NCI-H1048 (cell line): ENCODE measurements around the gene NAXE.
"Not testable (repeated sequence)": the region's sequence is repeated elsewhere in the genome, so short reads cannot be mapped to it uniquely, and the experiment has no call there.

ENCODE experiments used
- DNase-seq: peaks from one replicate; lab custom pipeline; 2025; lab: John Stamatoyannopoulos, UW

The NAXE gene

GRCh38 chr1:156571261-156571852 is 20.2 kb upstream of the NAXE start:
- peak; percentile 48 for DNase-seq

- peak; percentile 83 for DNase-seq
Observed at GRCh38 chr1:156571919-156572662, 19.5 kb upstream of the NAXE start, which contains the start of gene IQGAP3. IQGAP3 (minus strand) TSS chr1:156572565; CDS start chr1:156572529, 36 bp downstream.

- DNase-seq, result no peak
Observed at GRCh38 chr1:156572663-156573018, 18.9 kb upstream of the NAXE start.

- DNase-seq, result no peak
Observed at GRCh38 chr1:156574039-156574633, 17.4 kb upstream of the NAXE start.

GRCh38 chr1:156577550-156577949 is 14.0 kb upstream of the NAXE start:
- DNase-seq, result no peak

GRCh38 chr1:156578055-156578454 is 13.5 kb upstream of the NAXE start:
- no peak for DNase-seq

GRCh38 chr1:156579472-156579871 is 12.1 kb upstream of the NAXE start, which contains the start of gene TTC24:
TTC24 (plus strand) TSS chr1:156579723; CDS start chr1:156581365, 1,642 bp downstream.
- DNase-seq, result no peak

- DNase-seq, result no peak
Observed at GRCh38 chr1:156581661-156582387, 9.8 kb upstream of the NAXE start.

- DNase-seq, result no peak
Observed at GRCh38 chr1:156582388-156583017, 9.1 kb upstream of the NAXE start.

- DNase-seq, result peak; percentile 50
Observed at GRCh38 chr1:156583821-156584622, 7.6 kb upstream of the NAXE start.

GRCh38 chr1:156584813-156585212 is 6.8 kb upstream of the NAXE start:
- no peak for DNase-seq

GRCh38 chr1:156586323-156586722 is 5.3 kb upstream of the NAXE start:
- no peak for DNase-seq

GRCh38 chr1:156586892-156587477 is 4.6 kb upstream of the NAXE start:
- DNase-seq, result no peak

GRCh38 chr1:156587927-156588326 is 3.6 kb upstream of the NAXE start:
- not testable (repeated sequence) for DNase-seq

- no peak for DNase-seq
Observed at GRCh38 chr1:156589546-156589945, 2.0 kb upstream of the NAXE start.

GRCh38 chr1:156590326-156591180 is 1.0 kb upstream of the NAXE start:
- DNase-seq, result no peak

- no peak for DNase-seq
Observed at GRCh38 chr1:156591181-156591431, 470 bp upstream of the NAXE start.

GRCh38 chr1:156592158-156592909 is 758 bp downstream of the NAXE start:
- no peak for DNase-seq

GRCh38 chr1:156592910-156593660 is 1.5 kb downstream of the NAXE start:
- no peak for DNase-seq
